HepG2 (cell line): ENCODE data around the gene ESRRB.

Source experiments
- CTCF ChIP-seq: sonication (generic); formaldehyde crosslinking; IDR thresholded peaks from 2 replicates; pipeline ENCODE4 v1.5.0; 2020; ENCODE audit warnings: mild to moderate bottlenecking, missing genetic modification reagents, moderate library complexity
- POLR2AphosphoS5 ChIP-seq: IDR thresholded peaks from 2 replicates; pipeline ENCODE4 v1.6.1; 2012; ENCODE audit warnings: low read depth, low read length
- ZNF234 ChIP-seq: sonication (generic); formaldehyde crosslinking; conservative IDR thresholded peaks from 2 replicates; pipeline ENCODE4 v1.5.1; 2020; ENCODE audit warnings: mild to moderate bottlenecking, missing genetic modification reagents
- ZNF274 ChIP-seq: sonication (generic); formaldehyde crosslinking; IDR thresholded peaks from 2 replicates; pipeline ENCODE4 v1.5.1; 2020; ENCODE audit warnings: mild to moderate bottlenecking, missing genetic modification reagents
- TF ChIP-seq, protein P1 (sequence below): IDR thresholded peaks from 2 replicates; pipeline ENCODE4 v1.6.1; 2012; ENCODE audit warnings: inconsistent platforms
- TF ChIP-seq, protein P2 (sequence below): sonication (generic); formaldehyde crosslinking; IDR thresholded peaks from 2 replicates; pipeline ENCODE4 v1.8.1; 2022; ENCODE audit warnings: low read depth, mild to moderate bottlenecking, missing genetic modification reagents

GRCh38 chr14:76350671-76351070 lies 25.3 kb upstream of the ESRRB start:
- TF ChIP-seq, protein P1, sequence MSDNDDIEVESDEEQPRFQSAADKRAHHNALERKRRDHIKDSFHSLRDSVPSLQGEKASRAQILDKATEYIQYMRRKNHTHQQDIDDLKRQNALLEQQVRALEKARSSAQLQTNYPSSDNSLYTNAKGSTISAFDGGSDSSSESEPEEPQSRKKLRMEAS = no peak
- TF ChIP-seq POLR2AphosphoS5 (no peak), CTCF (CRISPR knock-in tag) (no peak), ZNF234 (CRISPR knock-in tag) (no peak), ZNF274 (no peak)
- TF ChIP-seq, protein P2, sequence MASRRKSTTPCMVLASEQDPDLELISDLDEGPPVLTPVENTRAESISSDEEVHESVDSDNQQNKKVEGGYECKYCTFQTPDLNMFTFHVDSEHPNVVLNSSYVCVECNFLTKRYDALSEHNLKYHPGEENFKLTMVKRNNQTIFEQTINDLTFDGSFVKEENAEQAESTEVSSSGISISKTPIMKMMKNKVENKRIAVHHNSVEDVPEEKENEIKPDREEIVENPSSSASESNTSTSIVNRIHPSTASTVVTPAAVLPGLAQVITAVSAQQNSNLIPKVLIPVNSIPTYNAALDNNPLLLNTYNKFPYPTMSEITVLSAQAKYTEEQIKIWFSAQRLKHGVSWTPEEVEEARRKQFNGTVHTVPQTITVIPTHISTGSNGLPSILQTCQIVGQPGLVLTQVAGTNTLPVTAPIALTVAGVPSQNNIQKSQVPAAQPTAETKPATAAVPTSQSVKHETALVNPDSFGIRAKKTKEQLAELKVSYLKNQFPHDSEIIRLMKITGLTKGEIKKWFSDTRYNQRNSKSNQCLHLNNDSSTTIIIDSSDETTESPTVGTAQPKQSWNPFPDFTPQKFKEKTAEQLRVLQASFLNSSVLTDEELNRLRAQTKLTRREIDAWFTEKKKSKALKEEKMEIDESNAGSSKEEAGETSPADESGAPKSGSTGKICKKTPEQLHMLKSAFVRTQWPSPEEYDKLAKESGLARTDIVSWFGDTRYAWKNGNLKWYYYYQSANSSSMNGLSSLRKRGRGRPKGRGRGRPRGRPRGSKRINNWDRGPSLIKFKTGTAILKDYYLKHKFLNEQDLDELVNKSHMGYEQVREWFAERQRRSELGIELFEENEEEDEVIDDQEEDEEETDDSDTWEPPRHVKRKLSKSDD (CRISPR knock-in tag) = no peak
